ENCODE measurements around the gene PIGB.

The PIGB gene

GRCh38 chr15:55318588-55319494 is at the start of gene PIGB, which contains the start of gene PIGBOS1:
PIGB (plus strand) TSS chr15:55319222; CDS start chr15:55319251, 29 bp downstream.
PIGBOS1 (minus strand) TSS chr15:55319123; CDS start chr15:55317792, 1,331 bp downstream.
- TF ChIP-seq GATA3 (IDR thresholded peaks at IDR 0.05; ENCODE audit: low read depth, low read length) (no peak), GATA2 (IDR thresholded peaks at IDR 0.05; ENCODE audit: low read depth, low read length) (no peak)

DNA sequence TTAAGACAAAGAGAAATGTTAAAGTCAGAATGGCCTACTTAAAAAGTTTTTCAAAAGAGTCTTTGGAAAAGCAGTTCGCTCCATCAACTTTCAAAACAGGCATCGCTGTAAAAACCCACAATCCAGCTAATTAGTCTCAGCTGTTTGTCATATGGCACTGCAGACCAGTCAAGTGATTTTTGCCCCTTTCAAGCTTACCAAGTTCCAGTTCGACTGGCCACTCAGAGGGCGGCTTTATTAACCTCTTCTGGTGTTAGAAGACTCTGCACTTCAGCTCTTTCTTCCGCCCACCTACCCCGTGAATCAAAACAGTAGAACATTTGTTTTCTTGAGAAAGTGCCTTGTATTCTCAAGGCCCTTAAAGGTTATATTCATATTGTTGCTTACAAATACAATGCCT is 48.7 kb upstream of the PIGB start:
- no peak for TF ChIP-seq GATA2 (IDR thresholded peaks at IDR 0.05; ENCODE audit: low read depth, low read length)
- no peak for TF ChIP-seq GATA3 (IDR thresholded peaks at IDR 0.05; ENCODE audit: low read depth, low read length)

- TF ChIP-seq GATA2 (IDR thresholded peaks at IDR 0.05; ENCODE audit: low read depth, low read length) (no peak), GATA3 (IDR thresholded peaks at IDR 0.05; ENCODE audit: low read depth, low read length) (no peak)
These were observed 42.7 kb upstream of the PIGB start for GRCh38 chr15:55276324-55276723.

DNA sequence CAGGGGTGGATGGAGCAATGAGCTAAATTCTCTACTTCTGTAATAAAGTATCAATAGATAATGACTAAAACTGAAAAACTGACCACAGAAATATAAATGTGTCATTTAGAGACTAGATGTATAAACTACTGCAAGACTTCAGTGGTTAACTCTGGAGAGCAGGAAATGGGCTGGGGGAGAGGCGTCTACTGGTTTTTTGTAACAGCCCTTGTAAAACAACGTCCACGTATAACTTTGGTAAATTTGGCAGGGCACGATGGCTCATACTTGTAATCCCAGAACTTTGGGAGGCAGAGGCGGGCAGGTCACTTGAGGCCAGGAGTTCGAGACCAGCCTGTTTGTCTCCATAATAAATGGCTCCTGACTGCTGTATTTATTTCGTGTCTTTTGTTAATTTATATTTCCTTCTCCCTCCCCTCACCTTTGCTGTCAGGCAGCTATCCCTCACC is 41.9 kb upstream of the PIGB start:
- TF ChIP-seq GATA2 (IDR thresholded peaks at IDR 0.05; ENCODE audit: low read depth, low read length): no peak
- TF ChIP-seq GATA3 (IDR thresholded peaks at IDR 0.05; ENCODE audit: low read depth, low read length): no peak

GRCh38 chr15:55277715-55278114 is 41.3 kb upstream of the PIGB start:
- TF ChIP-seq GATA3 (IDR thresholded peaks at IDR 0.05; ENCODE audit: low read depth, low read length) (no peak), GATA2 (IDR thresholded peaks at IDR 0.05; ENCODE audit: low read depth, low read length) (no peak)

GRCh38 chr15:55279100-55279745 is 39.8 kb upstream of the PIGB start:
- TF ChIP-seq GATA2 (IDR thresholded peaks at IDR 0.05; ENCODE audit: low read depth, low read length): no peak
- no peak for TF ChIP-seq GATA3 (IDR thresholded peaks at IDR 0.05; ENCODE audit: low read depth, low read length)

- TF ChIP-seq GATA2 (IDR thresholded peaks at IDR 0.05; ENCODE audit: low read depth, low read length) (no peak), GATA3 (IDR thresholded peaks at IDR 0.05; ENCODE audit: low read depth, low read length) (no peak)
These were observed 39.2 kb upstream of the PIGB start for GRCh38 chr15:55279746-55280351.

DNA sequence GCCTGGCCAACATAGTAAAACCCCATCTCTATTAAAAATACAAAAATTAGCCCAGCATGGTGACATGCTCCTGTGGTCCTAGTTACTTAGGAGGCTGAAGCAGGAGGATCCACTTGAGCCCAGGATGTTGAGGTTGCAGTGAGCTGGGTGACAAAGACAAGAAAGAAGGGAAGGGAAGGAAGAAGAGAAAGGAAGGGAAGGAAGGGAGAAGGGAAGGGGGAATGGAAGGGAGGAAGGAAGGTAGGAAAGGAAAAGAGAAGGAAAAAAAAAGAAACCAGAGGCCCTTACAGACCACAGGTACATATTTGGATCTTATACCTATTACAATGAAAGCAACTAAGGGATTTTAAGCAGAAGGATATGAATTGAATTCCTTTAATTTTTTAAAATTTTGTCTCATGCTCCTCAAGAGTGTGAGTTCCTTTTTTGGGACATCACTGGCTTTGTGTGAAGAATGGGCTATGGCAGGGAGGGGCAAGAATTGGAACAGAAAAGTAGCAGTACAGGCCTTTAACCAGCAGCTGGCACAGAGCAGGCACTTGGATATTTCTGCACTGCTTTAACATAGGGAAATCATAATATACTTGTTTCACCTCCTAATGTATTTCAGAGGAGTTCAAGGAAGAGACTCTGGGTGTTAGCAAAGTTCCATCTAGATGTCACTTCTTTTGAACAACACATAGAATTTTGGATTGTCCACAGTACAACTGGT is 37.3 kb upstream of the PIGB start:
- no peak for TF ChIP-seq GATA3 (IDR thresholded peaks at IDR 0.05; ENCODE audit: low read depth, low read length)
- TF ChIP-seq GATA2 (IDR thresholded peaks at IDR 0.05; ENCODE audit: low read depth, low read length): no peak

GRCh38 chr15:55282284-55282833 is 36.7 kb upstream of the PIGB start:
- TF ChIP-seq GATA2 (IDR thresholded peaks at IDR 0.05; ENCODE audit: low read depth, low read length) (no peak), GATA3 (IDR thresholded peaks at IDR 0.05; ENCODE audit: low read depth, low read length) (no peak)

- no peak for TF ChIP-seq GATA3 (IDR thresholded peaks at IDR 0.05; ENCODE audit: low read depth, low read length)
- TF ChIP-seq GATA2 (IDR thresholded peaks at IDR 0.05; ENCODE audit: low read depth, low read length): no peak
These were observed 35.5 kb upstream of the PIGB start for GRCh38 chr15:55283379-55284147.

DNA sequence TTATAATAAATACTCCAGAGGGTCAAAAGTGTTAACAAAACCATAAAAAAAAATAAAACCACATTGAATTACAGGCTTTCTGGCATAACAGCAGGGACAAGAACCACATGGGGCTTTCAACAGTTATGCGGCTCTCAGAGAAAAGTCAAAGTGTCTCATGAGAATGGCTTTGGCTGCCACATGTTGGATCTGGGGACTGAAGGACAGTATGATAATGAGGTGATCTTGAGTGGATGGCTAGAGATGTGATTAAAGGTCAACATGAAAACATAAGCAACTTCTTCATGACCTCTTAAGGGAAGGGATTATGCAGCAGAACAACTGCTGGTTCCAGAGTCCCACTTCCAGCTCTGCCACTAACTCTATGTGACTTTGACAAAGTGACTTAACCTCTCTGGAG is 34.6 kb upstream of the PIGB start:
- TF ChIP-seq GATA2 (IDR thresholded peaks at IDR 0.05; ENCODE audit: low read depth, low read length): no peak
- no peak for TF ChIP-seq GATA3 (IDR thresholded peaks at IDR 0.05; ENCODE audit: low read depth, low read length)

- TF ChIP-seq GATA2 (IDR thresholded peaks at IDR 0.05; ENCODE audit: low read depth, low read length) (no peak), GATA3 (IDR thresholded peaks at IDR 0.05; ENCODE audit: low read depth, low read length) (no peak)
These were observed 30.9 kb upstream of the PIGB start for GRCh38 chr15:55288006-55288717.
